Jurkat, Clone E6-1 (cell line): ENCODE results near the gene SAMMSON.

Source experiments
- DNase-seq: peaks from one replicate; pipeline ENCODE4 v3.0.0-alpha.2; 2011; ENCODE audit warnings: low read depth, low spot score
- H3K4me3 ChIP-seq: 2 replicates; pipeline ENCODE4 v1.5.1; 2011; ENCODE audit warnings: mild to moderate bottlenecking, low read length, control low read depth, moderate library complexity

The SAMMSON gene

GRCh38 chr3:70003119-70003518 lies 3.6 kb downstream of the SAMMSON start:
- DNase-seq = no peak
- H3K4me3 ChIP-seq = no peak overlapping the region

DNA sequence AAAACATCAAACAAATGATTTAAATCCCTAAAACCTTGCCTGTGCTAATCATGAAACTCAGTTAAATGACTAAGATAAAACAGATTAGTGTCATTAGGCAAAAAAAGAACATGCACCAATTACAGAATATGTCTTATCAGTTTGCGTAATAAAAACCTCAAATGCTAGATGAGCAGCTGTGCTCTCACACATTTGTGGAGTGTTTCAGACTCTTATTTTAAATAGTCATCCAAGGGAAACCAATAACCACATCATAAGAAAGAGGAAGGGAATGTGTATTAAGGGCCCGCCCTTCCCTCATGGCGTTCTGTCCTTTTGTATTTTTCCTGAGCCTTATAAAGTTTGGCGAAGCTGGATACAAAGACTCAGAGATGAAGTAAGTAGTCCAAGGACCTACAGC lies 6.6 kb downstream of the SAMMSON start:
- DNase-seq = no peak
- H3K4me3 ChIP-seq = no peak overlapping the region

- DNase-seq = no peak
These were observed 10.8 kb downstream of the SAMMSON start for GRCh38 chr3:70010346-70010745.

DNA sequence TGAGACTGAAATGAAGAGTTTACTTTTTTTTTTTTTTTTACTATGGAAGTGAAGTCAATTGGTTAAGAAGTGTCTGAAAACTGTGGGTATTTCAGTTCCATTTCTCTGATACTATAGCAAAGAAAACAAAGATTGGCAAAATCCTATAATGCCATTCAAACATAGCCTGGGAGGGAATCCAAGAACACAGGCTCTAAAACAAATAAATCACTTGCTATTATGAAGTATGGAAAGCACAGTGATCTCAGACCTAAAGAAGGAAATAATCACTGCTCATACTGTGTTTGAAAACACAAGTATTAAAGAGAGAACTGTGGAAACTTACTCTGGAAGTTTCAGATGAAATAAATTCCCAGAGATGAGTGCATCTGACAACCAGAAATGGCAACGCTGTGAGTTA lies 12.0 kb downstream of the SAMMSON start:
- H3K4me3 ChIP-seq = no peak overlapping the region
- DNase-seq = no peak

More at GRCh38 chr3:70010346-70010745, 10.8 kb downstream of the SAMMSON start:
- no peak overlapping the region for H3K4me3 ChIP-seq

- no peak for DNase-seq
- H3K4me3 ChIP-seq = no peak overlapping the region
These were observed 21.6 kb downstream of the SAMMSON start for GRCh38 chr3:70020906-70021660.

- DNase-seq = no peak
- no peak overlapping the region for H3K4me3 ChIP-seq
These were observed 28.8 kb downstream of the SAMMSON start for GRCh38 chr3:70028361-70028760.

DNA sequence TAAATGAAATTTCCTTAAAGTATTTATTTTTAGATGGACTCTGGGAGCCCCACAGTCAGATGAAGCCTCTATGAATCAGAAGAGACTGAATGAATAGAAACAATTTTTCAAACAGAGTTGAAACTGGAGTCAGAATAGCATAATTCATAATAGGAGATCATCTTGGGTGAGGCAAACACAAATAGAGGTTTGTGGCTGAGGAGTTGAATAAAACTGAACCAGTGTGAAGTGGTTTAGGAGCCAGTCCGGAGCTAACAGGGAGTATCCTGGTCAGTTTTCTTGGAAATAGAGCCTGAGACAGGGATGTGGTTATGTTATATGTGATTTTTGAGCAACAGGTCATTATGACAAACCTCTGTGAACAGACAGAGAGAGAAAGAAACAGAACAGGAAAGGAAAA lies 39.2 kb downstream of the SAMMSON start:
- no peak for DNase-seq
- H3K4me3 ChIP-seq = no peak overlapping the region

- no peak overlapping the region for H3K4me3 ChIP-seq
- no peak for DNase-seq
These were observed 40.9 kb downstream of the SAMMSON start for GRCh38 chr3:70040386-70040785.

- no peak overlapping the region for H3K4me3 ChIP-seq
- DNase-seq = no peak
These were observed 43.1 kb downstream of the SAMMSON start for GRCh38 chr3:70042641-70043040.

GRCh38 chr3:70049761-70050160 lies 50.2 kb downstream of the SAMMSON start:
- DNase-seq = no peak

DNA sequence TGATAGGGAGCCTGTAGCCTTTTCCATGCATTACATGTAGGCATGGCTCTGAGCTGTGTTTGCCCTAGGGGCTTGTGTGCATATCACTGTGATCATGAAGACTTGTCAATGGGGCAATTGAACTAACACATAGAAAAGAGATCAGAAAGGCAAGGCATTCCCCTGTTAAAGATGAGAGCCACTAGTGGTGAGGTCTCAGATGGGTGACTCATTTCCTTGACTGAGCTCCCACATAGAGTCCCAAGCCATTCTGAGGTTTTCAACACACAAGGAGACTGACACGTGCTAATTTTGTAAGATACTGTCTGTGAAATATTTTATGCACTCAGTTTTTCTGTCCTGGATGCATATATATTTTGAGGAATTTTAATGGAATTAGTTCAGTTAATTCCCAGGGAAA lies 53.8 kb downstream of the SAMMSON start:
- DNase-seq = no peak
- H3K4me3 ChIP-seq = no peak overlapping the region

More at GRCh38 chr3:70049761-70050160, 50.2 kb downstream of the SAMMSON start:
- no peak overlapping the region for H3K4me3 ChIP-seq

DNA sequence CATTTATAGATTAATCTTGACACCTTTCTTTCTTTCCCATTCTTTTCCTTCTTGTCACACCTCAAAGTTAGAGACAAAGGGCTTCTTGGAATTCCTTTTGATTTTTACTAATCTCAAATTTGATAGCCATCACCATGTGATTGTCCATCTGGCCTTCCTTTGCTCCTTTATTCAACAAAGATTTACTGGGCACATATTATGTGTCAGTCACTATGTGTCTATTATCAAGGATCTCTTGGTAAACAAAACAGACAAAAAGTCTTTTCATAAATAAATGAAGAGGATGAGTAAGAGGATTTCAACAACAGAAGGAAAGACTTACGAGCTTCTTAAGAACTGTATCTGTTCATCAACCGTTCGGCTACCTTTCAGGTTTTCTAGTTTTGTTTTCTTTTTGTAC lies 56.5 kb downstream of the SAMMSON start:
- H3K4me3 ChIP-seq = no peak overlapping the region
- no peak for DNase-seq

- no peak for DNase-seq
These were observed 57.9 kb downstream of the SAMMSON start for GRCh38 chr3:70057426-70057825.

GRCh38 chr3:70061096-70061495 lies 61.6 kb downstream of the SAMMSON start:
- no peak for DNase-seq
- H3K4me3 ChIP-seq = no peak overlapping the region

More at GRCh38 chr3:70057426-70057825, 57.9 kb downstream of the SAMMSON start:
- no peak overlapping the region for H3K4me3 ChIP-seq

DNA sequence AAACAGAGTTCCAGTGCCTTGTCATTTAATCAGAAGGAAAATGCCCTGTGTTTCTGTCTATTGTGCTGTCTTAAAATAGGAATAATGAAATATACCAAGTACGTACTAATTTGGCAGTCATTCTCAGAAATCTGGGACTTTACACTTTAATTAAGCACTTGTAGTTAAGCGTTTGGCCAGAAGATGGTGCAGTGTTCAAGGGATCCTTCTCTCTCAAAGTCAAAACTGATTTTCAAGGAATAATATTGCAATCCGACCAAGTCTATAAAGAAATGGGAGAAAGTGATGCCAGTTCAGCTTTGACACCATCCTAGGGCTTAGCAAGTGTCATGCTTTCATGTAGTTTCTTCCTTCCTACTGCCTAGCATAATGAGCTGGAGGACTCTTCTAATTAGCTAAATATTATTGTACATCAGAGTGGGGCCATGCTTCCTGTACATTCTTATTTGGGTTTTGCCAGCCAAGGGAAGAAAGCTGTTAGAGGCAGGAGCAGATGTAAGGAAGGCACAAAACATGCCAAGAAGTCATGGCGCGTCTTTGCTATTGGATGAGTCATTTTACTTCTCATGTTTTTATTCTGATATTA lies 64.8 kb downstream of the SAMMSON start:
- no peak overlapping the region for H3K4me3 ChIP-seq
- peak; percentile 22 for DNase-seq

- no peak for DNase-seq
These were observed 66.2 kb downstream of the SAMMSON start for GRCh38 chr3:70065696-70066253.

GRCh38 chr3:70067860-70068521 lies 68.5 kb downstream of the SAMMSON start:
- no peak for DNase-seq
- no peak overlapping the region for H3K4me3 ChIP-seq

More at GRCh38 chr3:70065696-70066253, 66.2 kb downstream of the SAMMSON start:
- H3K4me3 ChIP-seq = no peak overlapping the region

DNA sequence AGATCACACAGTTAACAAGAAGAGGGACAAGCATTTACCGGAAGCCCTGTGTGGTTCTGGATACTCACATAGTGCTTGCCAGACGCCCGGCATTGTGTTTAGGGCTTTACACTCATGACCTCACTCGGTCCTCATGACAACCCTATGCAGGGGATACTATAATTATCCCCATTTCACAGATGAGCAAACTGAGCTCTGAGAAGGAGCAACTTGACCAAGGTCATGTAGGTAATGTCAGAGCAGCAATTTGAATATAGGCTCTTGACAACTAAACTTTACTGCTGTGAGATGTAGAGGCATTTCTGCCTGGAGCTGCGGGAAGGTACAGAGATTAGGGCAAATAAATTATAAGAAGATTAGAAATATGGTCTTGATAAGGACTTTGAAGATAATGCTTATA lies 70.0 kb downstream of the SAMMSON start:
- no peak overlapping the region for H3K4me3 ChIP-seq
- no peak for DNase-seq

- DNase-seq = no peak
- H3K4me3 ChIP-seq = no peak overlapping the region
These were observed 71.6 kb downstream of the SAMMSON start for GRCh38 chr3:70071138-70071537.

DNA sequence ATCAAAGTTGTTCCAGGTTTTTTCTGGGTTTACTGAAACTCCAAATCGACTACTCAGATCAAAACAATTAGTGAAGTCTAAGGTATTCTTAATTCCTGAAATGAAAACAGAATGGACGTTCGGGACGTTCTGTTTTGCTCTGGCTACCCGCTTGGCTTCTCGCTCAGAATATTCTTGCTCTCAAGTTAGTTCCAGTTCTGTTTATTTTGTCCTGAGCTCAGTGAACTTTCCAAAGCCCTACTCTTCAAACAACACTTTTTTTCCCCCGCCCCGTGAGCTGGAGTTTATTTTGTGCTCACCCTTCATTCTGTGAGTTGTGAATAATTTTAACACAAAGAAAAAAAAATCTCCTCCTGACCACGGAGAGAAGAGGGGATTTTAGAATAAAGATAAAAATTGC lies 72.6 kb downstream of the SAMMSON start:
- no peak for DNase-seq
- no peak overlapping the region for H3K4me3 ChIP-seq
